Caco-2 (cell line): ENCODE results near the gene CIZ1. TPM values are rescaled to one million over a fixed set of nuclear protein-coding genes. Genes with fewer than 3 reads are reported as not detected.

Experiments used
- BruUV-seq: library from RNA; stranded (reverse); fragments of 400-500 nt; replicated peaks from 2 replicates; lab custom pipeline; 2021; lab: Mats Ljungman, UMichigan
- CTCF ChIA-PET: fragments of 300-600 bp; sonication (Branson Sonifier 250); formaldehyde crosslinking; loops from one replicate; lab custom pipeline; 2022; ENCODE audit warnings: antibody characterized with exemption; lab: Charles Lee
- POLR2A ChIA-PET: fragments of 300-600 bp; sonication (Branson Sonifier 250); formaldehyde crosslinking; loops from one replicate; lab custom pipeline; 2022; ENCODE audit warnings: antibody characterized with exemption; lab: Charles Lee
- DNase-seq, 2 experiments: peaks; one replicate each; pipeline versions ENCODE4 v3.0.0 to v3.0.0-alpha.2; 2020 to 2022
- H3K27me3 ChIP-seq: replicated peaks from 2 replicates; pipeline ENCODE4 v1.6.0; 2011; ENCODE audit warnings: low read length; ENCODE audit not compliant: control insufficient read depth, insufficient read depth
- H3K36me3 ChIP-seq: 2 replicates; pipeline ENCODE4 v1.5.1; 2011; ENCODE audit warnings: low read length; ENCODE audit not compliant: control insufficient read depth, insufficient read depth
- H3K4me1 ChIP-seq: fragments of 250-450 bp; sonication (Bioruptor Pico); 2 replicates; pipeline ENCODE4 v1.5.1; 2020; ENCODE audit warnings: mild to moderate bottlenecking
- H3K4me3 ChIP-seq: 2 replicates; pipeline ENCODE4 v1.5.1; 2011; ENCODE audit warnings: low read depth, mild to moderate bottlenecking, control low read depth, low read length
- H3K9me3 ChIP-seq: fragments of 250-450 bp; sonication (Bioruptor Pico); 2 replicates; pipeline ENCODE4 v1.5.1; 2020; ENCODE audit warnings: mild to moderate bottlenecking, moderate library complexity
- H3K27ac Mint-ChIP-seq: one replicate; pipeline ENCODE4 v1.8.0; 2022; ENCODE audit warnings: mixed read lengths; ENCODE audit not compliant: unreplicated experiment
- H3K27me3 Mint-ChIP-seq: one replicate; pipeline ENCODE4 v1.8.0; 2022; ENCODE audit warnings: mixed read lengths; ENCODE audit not compliant: insufficient read depth, unreplicated experiment
- H3K36me3 Mint-ChIP-seq: one replicate; pipeline ENCODE4 v1.8.0; 2022; ENCODE audit warnings: mild to moderate bottlenecking, mixed read lengths; ENCODE audit not compliant: insufficient read depth, unreplicated experiment
- H3K4me1 Mint-ChIP-seq: one replicate; pipeline ENCODE4 v1.8.0; 2022; ENCODE audit warnings: low read depth, mixed read lengths; ENCODE audit not compliant: unreplicated experiment
- H3K4me3 Mint-ChIP-seq: one replicate; pipeline ENCODE4 v1.8.0; 2022; ENCODE audit warnings: mild to moderate bottlenecking, moderate library complexity, mixed read lengths; ENCODE audit not compliant: unreplicated experiment
- H3K9me3 Mint-ChIP-seq: one replicate; pipeline ENCODE4 v1.8.0; 2022; ENCODE audit warnings: mixed read lengths; ENCODE audit not compliant: unreplicated experiment
- CTCF ChIP-seq, 2 experiments: fragments of 200-600 bp in 1 of 2; IDR thresholded peaks; 1 replicate in 1 of 2; 2 replicates in 1 of 2; pipeline versions ENCODE4 v1.5.1 to v1.8.0; 2011 to 2022; ENCODE audit warnings: antibody characterized with exemption in 1 of 2, control low read depth in 1 of 2, inconsistent platforms in 1 of 2, low read depth in 1 of 2, low read length in 1 of 2, mild to moderate bottlenecking in 1 of 2, moderate library complexity in 1 of 2; ENCODE audit not compliant: insufficient read depth in 1 of 2, severe bottlenecking in 1 of 2, unreplicated experiment in 1 of 2
- intact Hi-C: fragments of 100-400 bp; cut with micrococcal nuclease; formaldehyde crosslinking; loops from one replicate; pipeline ENCODE4 v1.10.0; 2022; ENCODE audit not compliant: unreplicated experiment
- total RNA-seq: library from RNA; stranded (reverse); gene quantifications from 2 replicates; pipeline ENCODE4 v1.2.3, GENCODE V29; 2022

The CIZ1 gene
- total RNA-seq, 1 experiment from 2014 or later: 187 TPM

GRCh38 chr9:128167209-128167608 lies 24.2 kb downstream of the CIZ1 start:
- Histone ChIP-seq H3K36me3 (peaks cover 2% of the 10 kb centered on the region), H3K4me1 (no peaks in the 10 kb centered on the region), H3K9me3 (no peaks in the 10 kb centered on the region), H3K27me3 (no peaks in the 10 kb centered on the region), H3K4me3 (no peak overlapping the region)
- CTCF ChIA-PET: no interaction called here
- no peaks in the 10 kb centered on the region for H3K27me3 Mint-ChIP-seq
- no peaks in the 10 kb centered on the region for H3K4me1 Mint-ChIP-seq
- H3K27ac Mint-ChIP-seq: no peak overlapping the region
- BruUV-seq: no TSS peak
- H3K36me3 Mint-ChIP-seq: peaks cover 69% of the 10 kb centered on the region
- intact Hi-C loops: no loop called here
- POLR2A ChIA-PET: no interaction called here
- H3K4me3 Mint-ChIP-seq: no peak overlapping the region
- H3K9me3 Mint-ChIP-seq: no peaks in the 10 kb centered on the region
- TF ChIP-seq CTCF (IDR thresholded peaks at IDR 0.05; ENCODE audit: insufficient read depth in 1 of 2, low read depth in 1 of 2, low read length in 1 of 2, severe bottlenecking in 1 of 2, unreplicated experiment in 1 of 2): no peak
- no peak for DNase-seq

- Mint-ChIP-seq H3K36me3 (peaks cover 65% of the 10 kb centered on the region), H3K9me3 (no peaks in the 10 kb centered on the region), H3K4me3 (no peak overlapping the region), H3K27me3 (no peaks in the 10 kb centered on the region), H3K27ac (no peak overlapping the region), H3K4me1 (no peaks in the 10 kb centered on the region)
- Histone ChIP-seq H3K36me3 (peaks cover 2% of the 10 kb centered on the region), H3K4me3 (no peak overlapping the region), H3K4me1 (0 out of 2 replicates have a peak, but pooled peaks cover 2% of the 10 kb centered on the region), H3K9me3 (no peaks in the 10 kb centered on the region), H3K27me3 (no peaks in the 10 kb centered on the region)
- CTCF ChIA-PET: no interaction called here
- POLR2A ChIA-PET: no interaction called here
- DNase-seq: no peak
- intact Hi-C loops: no loop called here
- no peak for TF ChIP-seq CTCF (IDR thresholded peaks at IDR 0.05; ENCODE audit: insufficient read depth in 1 of 2, low read depth in 1 of 2, low read length in 1 of 2, severe bottlenecking in 1 of 2, unreplicated experiment in 1 of 2)
- BruUV-seq: TSS peak; percentile 25
Observed at GRCh38 chr9:128166169-128166568, 25.2 kb downstream of the CIZ1 start.

- Histone ChIP-seq H3K27me3 (no peaks in the 10 kb centered on the region), H3K9me3 (no peaks in the 10 kb centered on the region), H3K36me3 (peaks cover 2% of the 10 kb centered on the region), H3K4me3 (no peak overlapping the region), H3K4me1 (peaks cover 6% of the 10 kb centered on the region; the same call in 1 of the 2 replicates)
- Mint-ChIP-seq H3K27me3 (no peaks in the 10 kb centered on the region), H3K4me3 (no peak overlapping the region), H3K9me3 (no peaks in the 10 kb centered on the region), H3K36me3 (peaks cover 65% of the 10 kb centered on the region), H3K4me1 (no peaks in the 10 kb centered on the region), H3K27ac (no peak overlapping the region)
- BruUV-seq: no TSS peak
- ChIA-PET CTCF (no interaction called here), POLR2A (no interaction called here)
- TF ChIP-seq CTCF (IDR thresholded peaks at IDR 0.05; ENCODE audit: insufficient read depth in 1 of 2, low read depth in 1 of 2, low read length in 1 of 2, severe bottlenecking in 1 of 2, unreplicated experiment in 1 of 2): no peak
- DNase-seq: no peak
- intact Hi-C loops: no loop called here
Observed at GRCh38 chr9:128164307-128164885, 27.0 kb downstream of the CIZ1 start.
